ENCODE results near the gene TMED5. TPM values are rescaled to one million over a fixed set of nuclear protein-coding genes. Genes with fewer than 3 reads are reported as not detected.
"Not testable (repeated sequence)": the region's sequence is repeated elsewhere in the genome, so short reads cannot be mapped to it uniquely, and the experiment has no call there.

TMED5 gene
- polyA plus RNA-seq, 1 experiment = 76.1 TPM

DNA sequence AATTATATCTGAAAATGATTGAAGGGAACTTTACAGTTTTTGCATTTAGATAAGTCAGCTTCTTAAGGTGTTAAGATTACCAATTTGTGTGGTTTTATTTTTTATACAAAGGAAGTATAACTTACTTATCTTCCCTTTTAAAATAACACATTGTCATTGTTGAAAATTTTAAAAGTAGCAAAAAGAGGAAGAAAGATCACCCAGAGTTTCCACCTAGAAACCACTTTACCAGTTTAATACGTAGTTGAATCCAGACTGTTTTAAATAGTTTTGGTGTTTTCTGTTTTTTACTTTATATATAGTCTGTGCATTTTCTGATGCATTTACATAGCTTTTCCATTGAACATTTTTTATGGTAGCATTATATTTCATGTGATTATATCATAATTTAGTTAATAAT lies 6.5 kb upstream of the TMED5 start:
- H3K27me3 ChIP-seq (ENCODE audit: control insufficient read depth, insufficient read depth, low read length) = no peaks in the 10 kb centered on the region
- TF ChIP-seq CTCF (IDR thresholded peaks at IDR 0.05; ENCODE audit: low read depth, low read length) = no peak
- CTCF ChIA-PET = no interaction called here
- no peaks in the 10 kb centered on the region for H3K9me3 ChIP-seq (ENCODE audit: control insufficient read depth, insufficient read depth, low read length)
- H3K4me3 ChIP-seq (ENCODE audit: low read depth, low read length) = no peak overlapping the region
- H3K27ac ChIP-seq (ENCODE audit: low read depth, low read length) = no peak overlapping the region
- POLR2A ChIA-PET = no interaction called here
- DNase-seq (ENCODE audit: low read depth, low spot score) = no peak

DNA sequence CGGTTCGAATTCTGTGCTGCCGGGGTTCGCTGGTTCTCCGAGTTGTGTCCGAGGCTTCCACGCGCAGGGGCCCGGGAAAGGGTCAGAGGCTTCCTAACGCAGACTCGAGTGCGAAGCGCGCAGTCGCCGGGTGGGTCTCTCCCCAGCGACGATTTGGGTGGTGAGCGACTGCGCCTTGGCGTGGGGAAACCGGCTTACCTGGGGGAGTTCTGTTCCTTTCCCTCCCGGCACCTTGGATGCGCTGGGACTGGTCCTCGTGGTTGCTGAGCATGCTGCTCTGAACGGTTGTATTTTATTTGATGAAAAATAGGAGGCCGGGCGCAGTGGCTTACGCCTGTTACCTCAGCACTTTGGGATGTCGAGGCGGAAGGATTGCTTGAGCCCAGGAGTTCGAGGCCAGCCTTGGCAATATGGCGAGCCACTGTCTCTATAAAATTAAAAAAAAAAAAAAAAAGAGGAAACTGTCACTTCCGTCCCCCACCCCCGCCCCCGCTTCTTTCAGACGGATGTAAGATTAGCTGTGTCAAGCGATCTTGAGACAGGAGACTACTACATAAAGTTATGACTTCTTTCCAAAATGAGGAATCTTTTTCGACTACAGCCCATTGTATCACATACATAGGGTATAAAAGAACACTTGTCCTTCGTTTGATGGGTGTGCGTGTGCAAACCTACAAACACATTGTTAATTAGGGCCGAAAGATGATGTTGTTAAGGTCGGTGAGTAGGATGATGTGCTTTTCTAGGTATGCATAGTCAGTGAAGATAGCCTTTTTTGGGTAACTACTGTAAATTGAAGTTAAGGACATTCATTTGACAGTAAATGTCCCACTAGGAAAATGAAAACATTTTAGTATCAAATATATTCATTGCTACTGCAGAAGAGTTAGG lies 755 bp upstream of the TMED5 start, which contains the start of gene CCDC18:
TSS of gene CCDC18 (plus strand) at position 2 of the 891 bp plus-strand sequence. CDS start 2,638 bp downstream, outside the sequence.
- peak within 1 kb of the TSS; percentile 98 for H3K4me3 ChIP-seq (ENCODE audit: low read depth, low read length)
- no peaks in the 10 kb centered on the region for H3K27me3 ChIP-seq (ENCODE audit: control insufficient read depth, insufficient read depth, low read length)
- H3K9me3 ChIP-seq (ENCODE audit: control insufficient read depth, insufficient read depth, low read length) = no peaks in the 10 kb centered on the region; the same call in 1 of the 2 replicates
- peak within 1 kb of the TSS; percentile 100 for H3K27ac ChIP-seq (ENCODE audit: low read depth, low read length)
- ChIA-PET CTCF (interaction anchor here (0.6 kb wide), 1 partner anchor 158 kb away, joined by 4 read pairs; no protein-coding TSS in a partner anchor), POLR2A (no interaction called here)
- no peak for DNase-seq (ENCODE audit: low read depth, low spot score)
- TF ChIP-seq CTCF (IDR thresholded peaks at IDR 0.05; ENCODE audit: low read depth, low read length) = no peak

DNA sequence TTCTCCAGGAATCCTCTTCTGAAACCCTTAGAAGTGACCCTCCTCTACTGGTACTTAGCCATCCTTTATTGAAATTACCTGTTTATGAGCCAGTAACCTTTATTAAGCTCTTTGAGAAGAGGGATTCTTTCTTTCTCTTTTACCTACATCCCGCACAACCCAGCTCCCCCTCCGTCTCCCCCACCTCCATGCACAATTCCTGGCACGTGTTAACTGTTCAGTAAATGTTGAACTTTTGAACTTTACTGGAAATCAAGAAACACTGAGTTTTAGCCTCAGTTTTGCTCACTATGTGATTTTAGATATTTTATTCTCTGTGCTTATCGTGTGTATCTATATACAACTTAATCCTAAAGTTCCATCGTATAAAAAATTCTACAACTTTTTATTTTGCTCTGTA lies 1.8 kb downstream of the TMED5 start:
- POLR2A ChIA-PET = interaction anchor here (1.3 kb wide), 1 partner anchor 99 kb away, joined by 3 read pairs; the partner anchor contains the start of gene MTF2
- H3K4me3 ChIP-seq (ENCODE audit: low read depth, low read length) = peak overlapping the region; percentile 98
- CTCF ChIA-PET = interaction anchor here (0.6 kb wide), 1 partner anchor 1158 kb away, joined by 6 read pairs; no protein-coding TSS in a partner anchor
- no peak for TF ChIP-seq CTCF (IDR thresholded peaks at IDR 0.05; ENCODE audit: low read depth, low read length)
- no peak for DNase-seq (ENCODE audit: low read depth, low spot score)
- no peaks in the 10 kb centered on the region for H3K27me3 ChIP-seq (ENCODE audit: control insufficient read depth, insufficient read depth, low read length)
- no peak overlapping the region for H3K27ac ChIP-seq (ENCODE audit: low read depth, low read length)
- H3K9me3 ChIP-seq (ENCODE audit: control insufficient read depth, insufficient read depth, low read length) = no peaks in the 10 kb centered on the region; the same call in 1 of the 2 replicates

DNA sequence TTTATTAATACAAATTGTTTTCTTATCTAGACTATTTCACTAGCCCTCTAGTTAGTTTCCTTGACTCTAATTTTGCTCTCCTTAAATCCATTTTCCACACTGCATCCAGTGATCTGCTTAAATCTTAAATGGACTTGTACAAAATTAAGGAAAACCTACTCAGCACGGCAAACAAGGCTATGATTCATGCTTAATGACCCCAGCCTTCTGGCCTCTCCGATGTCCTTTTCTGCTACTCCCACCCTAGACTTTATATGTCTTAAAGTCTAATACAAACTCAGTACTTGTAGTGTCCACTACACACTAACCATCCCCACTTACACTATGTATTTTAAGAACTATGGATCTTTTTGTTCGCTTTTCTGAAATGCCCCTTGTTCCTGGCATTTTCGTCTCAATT lies 2.2 kb downstream of the TMED5 start:
- ChIA-PET POLR2A (interaction anchor here (1.3 kb wide), 1 partner anchor 98 kb away, joined by 3 read pairs; the partner anchor contains the start of gene MTF2), CTCF (interaction anchor here (0.6 kb wide), 1 partner anchor 97 kb away, joined by 3 read pairs; no protein-coding TSS in a partner anchor)
- DNase-seq (ENCODE audit: low read depth, low spot score) = no peak
- H3K9me3 ChIP-seq (ENCODE audit: control insufficient read depth, insufficient read depth, low read length) = no peaks in the 10 kb centered on the region; the same call in 1 of the 2 replicates
- H3K27ac ChIP-seq (ENCODE audit: low read depth, low read length) = no peak overlapping the region
- TF ChIP-seq CTCF (IDR thresholded peaks at IDR 0.05; ENCODE audit: low read depth, low read length) = no peak
- peak overlapping the region; percentile 98 for H3K4me3 ChIP-seq (ENCODE audit: low read depth, low read length)
- no peaks in the 10 kb centered on the region for H3K27me3 ChIP-seq (ENCODE audit: control insufficient read depth, insufficient read depth, low read length)

DNA sequence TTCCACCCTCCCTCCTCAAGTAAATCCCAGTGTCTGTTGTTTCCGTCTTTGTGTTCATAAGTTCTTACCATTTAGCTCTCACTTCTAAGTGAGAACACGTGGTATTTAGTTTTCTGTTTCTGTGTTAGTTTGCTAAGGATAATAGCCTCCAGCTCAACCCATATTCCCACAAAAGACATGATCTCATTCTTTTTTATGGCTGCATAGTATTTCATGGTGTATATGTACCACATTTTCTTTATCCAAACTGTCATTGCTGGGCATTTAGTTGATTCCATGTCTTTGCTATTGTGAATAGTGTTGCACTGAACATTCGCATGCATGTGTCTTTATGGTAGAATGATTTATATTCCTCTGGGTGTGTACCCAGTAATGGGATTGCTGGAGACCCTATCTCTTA lies 5.6 kb downstream of the TMED5 start:
- H3K9me3 ChIP-seq (ENCODE audit: control insufficient read depth, insufficient read depth, low read length); POLR2A ChIA-PET: not testable (repeated sequence)

More for the DNA sequence above, 5.6 kb downstream of the TMED5 start:
- CTCF ChIA-PET; DNase-seq (ENCODE audit: low read depth, low spot score); H3K27ac ChIP-seq (ENCODE audit: low read depth, low read length); H3K4me3 ChIP-seq (ENCODE audit: low read depth, low read length); H3K27me3 ChIP-seq (ENCODE audit: control insufficient read depth, insufficient read depth, low read length): not testable (repeated sequence)

Measured in AG04450 (cell line).